ENCODE measurements around the gene PXDN.

Gene PXDN

DNA sequence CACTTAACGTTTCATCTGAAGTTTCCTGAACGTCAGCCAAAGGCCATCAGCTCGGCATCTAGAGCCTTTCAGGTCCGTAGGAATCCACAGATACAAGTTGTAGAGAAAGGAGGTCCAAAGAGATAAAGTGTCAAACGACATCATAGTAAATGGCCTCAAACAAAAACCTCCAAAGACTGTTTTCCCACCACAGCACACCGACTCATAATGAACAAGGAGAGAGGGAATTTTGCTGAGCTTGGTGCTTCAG lies 150.3 kb downstream of the PXDN start:
- TF ChIP-seq, protein P1, sequence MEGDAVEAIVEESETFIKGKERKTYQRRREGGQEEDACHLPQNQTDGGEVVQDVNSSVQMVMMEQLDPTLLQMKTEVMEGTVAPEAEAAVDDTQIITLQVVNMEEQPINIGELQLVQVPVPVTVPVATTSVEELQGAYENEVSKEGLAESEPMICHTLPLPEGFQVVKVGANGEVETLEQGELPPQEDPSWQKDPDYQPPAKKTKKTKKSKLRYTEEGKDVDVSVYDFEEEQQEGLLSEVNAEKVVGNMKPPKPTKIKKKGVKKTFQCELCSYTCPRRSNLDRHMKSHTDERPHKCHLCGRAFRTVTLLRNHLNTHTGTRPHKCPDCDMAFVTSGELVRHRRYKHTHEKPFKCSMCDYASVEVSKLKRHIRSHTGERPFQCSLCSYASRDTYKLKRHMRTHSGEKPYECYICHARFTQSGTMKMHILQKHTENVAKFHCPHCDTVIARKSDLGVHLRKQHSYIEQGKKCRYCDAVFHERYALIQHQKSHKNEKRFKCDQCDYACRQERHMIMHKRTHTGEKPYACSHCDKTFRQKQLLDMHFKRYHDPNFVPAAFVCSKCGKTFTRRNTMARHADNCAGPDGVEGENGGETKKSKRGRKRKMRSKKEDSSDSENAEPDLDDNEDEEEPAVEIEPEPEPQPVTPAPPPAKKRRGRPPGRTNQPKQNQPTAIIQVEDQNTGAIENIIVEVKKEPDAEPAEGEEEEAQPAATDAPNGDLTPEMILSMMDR (conservative IDR thresholded peaks at IDR 0.05; ENCODE audit: low read length), result no peak
- TF ChIP-seq EZH2phosphoT487 (IDR thresholded peaks at IDR 0.05; ENCODE audit: borderline replicate concordance), result no peak
- Histone ChIP-seq H3F3A (ENCODE audit: low read depth) (no peaks in the 10 kb centered on the region), H3K9ac (ENCODE audit: low read depth, low read length, poor library complexity, severe bottlenecking) (no peak overlapping the region), H3K9me2 (replicated peaks; ENCODE audit: low read depth, low read length) (no peaks in the 10 kb centered on the region), H3K27me3 (ENCODE audit: insufficient read depth, low read length, poor library complexity, severe bottlenecking) (no peaks in the 10 kb centered on the region), H3K9me3 (ENCODE audit: insufficient read depth, low read depth, low read length) (no peaks in the 10 kb centered on the region), H3K79me2 (ENCODE audit: insufficient read depth, low read length) (no peaks in the 10 kb centered on the region), H3K36me3 (ENCODE audit: insufficient read depth, low read length) (no peaks in the 10 kb centered on the region), H3K4me2 (ENCODE audit: low read depth, low read length, poor library complexity, severe bottlenecking) (peak overlapping the region; percentile 40), H3K4me1 (ENCODE audit: insufficient read depth, low read length, poor library complexity, severe bottlenecking) (peaks cover 22% of the 10 kb centered on the region), H3K4me3 (ENCODE audit: low read length, poor library complexity, severe bottlenecking) (no peak overlapping the region), H4K20me1 (ENCODE audit: insufficient read depth, low read length, poor library complexity, severe bottlenecking) (no peaks in the 10 kb centered on the region), H2AFZ (ENCODE audit: low read length) (peak overlapping the region; percentile 1; the same call in 1 of the 2 replicates)

DNA sequence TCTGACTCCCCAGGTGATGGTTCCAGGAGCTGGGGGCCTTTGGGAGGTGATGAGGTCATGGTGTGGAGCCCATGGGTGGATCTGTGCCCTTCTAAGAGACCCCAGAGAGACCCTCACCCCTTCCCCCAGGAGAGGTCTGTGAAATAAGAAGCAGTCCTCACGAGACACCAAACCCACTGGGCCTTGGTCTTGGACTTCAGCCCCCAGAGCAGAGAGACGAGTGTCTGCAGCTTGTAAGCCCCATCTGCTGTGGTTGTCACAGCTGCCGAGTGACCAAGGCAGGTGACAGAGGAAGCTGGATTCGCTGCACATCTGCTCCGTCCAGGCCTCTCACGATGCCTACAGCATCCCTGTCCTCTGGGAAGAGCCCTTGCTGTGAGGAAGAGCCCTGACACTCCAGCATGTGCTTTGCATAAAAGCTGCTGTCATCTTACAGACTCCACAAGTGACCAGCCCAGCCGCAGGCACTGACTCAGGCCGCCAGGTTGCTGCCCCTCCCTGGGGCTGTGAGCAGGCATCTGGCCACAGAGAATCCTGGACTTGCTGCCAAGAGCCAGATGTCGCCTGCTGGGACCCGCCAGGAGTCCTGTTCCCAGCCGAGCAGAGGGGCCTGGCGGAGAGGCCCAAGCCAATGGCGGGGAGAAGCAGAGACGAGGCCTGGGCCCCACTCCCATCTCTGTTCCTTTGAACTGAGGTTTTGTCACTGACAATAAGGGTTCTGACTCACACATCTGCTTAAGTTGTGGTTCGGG lies 150.8 kb downstream of the PXDN start:
- Histone ChIP-seq H3K9ac (ENCODE audit: low read depth, low read length, poor library complexity, severe bottlenecking) (no peak overlapping the region), H3K9me2 (replicated peaks; ENCODE audit: low read depth, low read length) (no peaks in the 10 kb centered on the region)

DNA sequence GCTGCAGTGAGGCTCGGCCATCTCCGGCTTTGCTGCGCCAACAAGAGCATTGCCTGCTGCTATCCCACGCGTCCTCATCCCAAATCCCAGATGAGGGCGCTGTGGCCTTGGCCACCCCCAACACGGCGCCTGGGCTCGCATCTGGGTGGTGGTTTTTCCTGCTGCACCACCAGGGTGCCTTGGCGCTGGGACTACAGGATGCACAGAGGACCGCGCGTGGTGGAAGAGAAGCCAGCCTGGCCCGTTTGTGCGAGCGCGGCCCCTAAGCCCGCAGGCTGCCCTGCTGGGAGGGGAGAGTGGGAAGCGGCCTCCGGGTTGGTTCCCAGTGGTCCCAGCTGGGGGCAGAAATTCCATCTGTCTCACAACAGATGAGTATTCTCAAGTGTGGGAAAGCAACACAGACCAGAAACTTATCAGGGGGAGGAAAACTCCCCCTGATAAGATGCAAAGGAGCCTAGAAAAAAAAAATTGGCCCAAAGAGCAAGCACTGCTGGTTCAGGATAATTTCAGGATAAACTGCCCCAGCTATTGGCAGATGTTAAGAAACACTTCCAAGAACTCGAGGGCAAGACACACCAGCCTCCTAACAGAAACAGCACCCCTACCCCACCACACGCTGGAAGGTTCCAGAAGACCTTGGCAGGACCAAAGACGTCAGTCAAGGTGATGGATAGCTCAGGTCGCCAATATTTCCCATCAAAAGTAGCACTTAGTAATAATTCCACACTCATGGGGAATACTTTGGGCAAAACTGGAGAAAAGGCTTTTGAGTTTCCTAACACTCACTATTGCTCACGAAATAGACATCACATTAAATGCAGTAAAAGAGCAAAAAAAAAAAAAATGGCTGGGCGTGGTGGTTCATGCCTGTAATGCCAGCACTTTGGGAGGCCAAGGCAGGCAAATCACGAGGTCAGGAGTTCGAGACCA lies 152.1 kb downstream of the PXDN start:
- Histone ChIP-seq H3K79me2 (ENCODE audit: insufficient read depth, low read length) (no peaks in the 10 kb centered on the region), H4K20me1 (ENCODE audit: insufficient read depth, low read length, poor library complexity, severe bottlenecking) (no peaks in the 10 kb centered on the region), H3F3A (ENCODE audit: low read depth) (no peaks in the 10 kb centered on the region), H3K36me3 (ENCODE audit: insufficient read depth, low read length) (no peaks in the 10 kb centered on the region), H3K4me3 (ENCODE audit: low read length, poor library complexity, severe bottlenecking) (no peak overlapping the region), H2AFZ (ENCODE audit: low read length) (no peak overlapping the region), H3K9ac (ENCODE audit: low read depth, low read length, poor library complexity, severe bottlenecking) (no peak overlapping the region), H3K27me3 (ENCODE audit: insufficient read depth, low read length, poor library complexity, severe bottlenecking) (no peaks in the 10 kb centered on the region), H3K4me2 (ENCODE audit: low read depth, low read length, poor library complexity, severe bottlenecking) (no peak overlapping the region), H3K9me2 (replicated peaks; ENCODE audit: low read depth, low read length) (no peaks in the 10 kb centered on the region), H3K9me3 (ENCODE audit: insufficient read depth, low read depth, low read length) (no peaks in the 10 kb centered on the region), H3K4me1 (ENCODE audit: insufficient read depth, low read length, poor library complexity, severe bottlenecking) (peaks cover 22% of the 10 kb centered on the region)
- TF ChIP-seq EZH2phosphoT487 (IDR thresholded peaks at IDR 0.05; ENCODE audit: borderline replicate concordance), result no peak
- TF ChIP-seq, protein P1 (conservative IDR thresholded peaks at IDR 0.05; ENCODE audit: low read length), result peak; percentile 31

More for the DNA sequence above, 150.8 kb downstream of the PXDN start:
- Histone ChIP-seq H3K27me3 (ENCODE audit: insufficient read depth, low read length, poor library complexity, severe bottlenecking) (no peaks in the 10 kb centered on the region), H2AFZ (ENCODE audit: low read length) (no peak overlapping the region), H3K36me3 (ENCODE audit: insufficient read depth, low read length) (no peaks in the 10 kb centered on the region), H4K20me1 (ENCODE audit: insufficient read depth, low read length, poor library complexity, severe bottlenecking) (no peaks in the 10 kb centered on the region), H3K4me2 (ENCODE audit: low read depth, low read length, poor library complexity, severe bottlenecking) (peak overlapping the region; percentile 40), H3F3A (ENCODE audit: low read depth) (no peaks in the 10 kb centered on the region), H3K4me1 (ENCODE audit: insufficient read depth, low read length, poor library complexity, severe bottlenecking) (peaks cover 22% of the 10 kb centered on the region), H3K9me3 (ENCODE audit: insufficient read depth, low read depth, low read length) (no peaks in the 10 kb centered on the region), H3K4me3 (ENCODE audit: low read length, poor library complexity, severe bottlenecking) (no peak overlapping the region), H3K79me2 (ENCODE audit: insufficient read depth, low read length) (no peaks in the 10 kb centered on the region)
- no peak for TF ChIP-seq EZH2phosphoT487 (IDR thresholded peaks at IDR 0.05; ENCODE audit: borderline replicate concordance)
- TF ChIP-seq, protein P1 (conservative IDR thresholded peaks at IDR 0.05; ENCODE audit: low read length), result no peak

Measured in Loucy (cell line).